Breast epithelium (tissue), 4 donors: ENCODE measurements around the gene ZNF423. TPM values are rescaled to one million over a fixed set of nuclear protein-coding genes. Genes with fewer than 3 reads are reported as not detected.

Experiments
- DNase-seq, 2 donors: peaks; one replicate each; pipeline ENCODE4 v3.0.0-alpha.2; 2019; ENCODE audit warnings: low spot score in 2 of 2
- H3K27ac ChIP-seq, 2 donors: fragments of 200-600 bp; sonication (generic) in 1 of 2; one replicate each; pipeline ENCODE4 v1.5.1; 2016 to 2019; ENCODE audit warnings: mild to moderate bottlenecking in 1 of 2
- H3K27me3 ChIP-seq, 2 donors: fragments of 200-600 bp; sonication (generic) in 1 of 2; one replicate each; pipeline versions ENCODE4 v1.5.1 to v1.6.0; 2017 to 2019; ENCODE audit warnings: control low read depth in 1 of 2, mild to moderate bottlenecking in 1 of 2
- H3K36me3 ChIP-seq: fragments of 200-600 bp; one replicate; pipeline ENCODE4 v1.5.1; 2019
- H3K4me1 ChIP-seq, 2 donors: fragments of 200-600 bp; sonication (generic); one replicate each; pipeline ENCODE4 v1.5.1; 2016 to 2019; ENCODE audit warnings: control low read depth in 1 of 2
- H3K4me3 ChIP-seq, 3 donors: fragments of 200-600 bp; sonication (generic); 1 replicate in 2 of 3; 2 replicates in 1 of 3; pipeline ENCODE4 v1.5.1; 2016 to 2019; ENCODE audit warnings: mild to moderate bottlenecking in 3 of 3, moderate library complexity in 2 of 3
- H3K9me3 ChIP-seq, 2 donors: fragments of 200-600 bp; sonication (generic) in 1 of 2; one replicate each; pipeline ENCODE4 v1.5.1; 2016 to 2019; ENCODE audit warnings: control low read depth in 1 of 2
- POLR2A ChIP-seq: fragments of 450-650 bp; IDR thresholded peaks from one replicate; pipeline ENCODE4 v1.6.1; 2016; ENCODE audit warnings: antibody characterized with exemption, mild to moderate bottlenecking, moderate library complexity
- POLR2AphosphoS5 ChIP-seq, 3 donors: sonication (generic); formaldehyde crosslinking; IDR thresholded peaks; one replicate each; pipeline ENCODE4 v1.6.1; 2017; ENCODE audit warnings: antibody characterized with exemption in 3 of 3
- intact Hi-C: fragments of 100-400 bp; cut with DNase I; formaldehyde crosslinking; loops from one replicate; pipeline ENCODE4 v1.15.1; 2023; ENCODE audit warnings: low total_unique reads
- total RNA-seq, 3 donors: library from RNA; depleted of rRNA; stranded (reverse); fragments of >200 nt; gene quantifications; one replicate each; pipeline ENCODE4 v1.1.0, GENCODE V29; 2016
- TF ChIP-seq, protein P1 (sequence below), 3 donors: fragments of 450-650 bp; IDR thresholded peaks; one replicate each; pipeline ENCODE4 v1.5.1; 2016 to 2017; ENCODE audit warnings: antibody characterized with exemption in 3 of 3, mild to moderate bottlenecking in 3 of 3, moderate library complexity in 3 of 3

The ZNF423 gene
- total RNA-seq, 3 donors from 2014 or later: 4.7 to 8.0 (median 5.9) TPM

DNA sequence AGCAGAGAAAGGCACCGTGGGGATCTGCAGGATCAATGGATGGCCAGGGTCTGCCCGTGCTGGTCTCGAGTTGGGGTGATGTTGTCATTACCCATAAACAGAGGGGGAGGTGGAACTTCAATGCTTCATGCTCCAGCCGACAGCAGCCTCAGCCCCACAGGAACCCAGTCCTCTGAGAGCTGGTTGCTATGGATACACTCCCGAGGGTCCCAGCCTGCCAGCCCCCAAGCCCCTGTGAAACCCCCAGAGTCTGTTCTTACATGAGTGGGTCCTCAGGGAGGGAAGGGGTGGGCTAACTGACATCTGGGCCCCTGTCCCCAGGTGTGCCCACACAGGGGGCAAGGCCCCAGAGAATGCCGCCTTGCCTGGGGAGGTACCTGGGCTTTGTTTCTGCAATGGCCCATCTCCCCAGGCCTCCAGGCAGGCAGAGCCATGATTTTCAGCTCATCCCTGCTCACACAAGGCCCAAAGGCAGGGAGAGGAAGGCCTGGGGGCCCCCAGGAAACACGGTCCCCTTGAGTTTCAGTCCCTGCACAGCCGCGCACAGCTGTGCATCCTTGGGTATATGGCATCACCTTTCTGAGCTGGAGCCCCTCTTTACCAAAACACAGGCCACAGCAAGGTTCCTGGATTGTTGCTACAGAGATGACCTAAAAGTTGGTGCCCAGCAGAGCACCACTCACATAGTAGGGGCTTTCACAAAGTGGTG lies 223.7 kb downstream of the ZNF423 start:
- TF ChIP-seq POLR2AphosphoS5 (IDR thresholded peaks at IDR 0.05): no peak
- TF ChIP-seq, protein P1, sequence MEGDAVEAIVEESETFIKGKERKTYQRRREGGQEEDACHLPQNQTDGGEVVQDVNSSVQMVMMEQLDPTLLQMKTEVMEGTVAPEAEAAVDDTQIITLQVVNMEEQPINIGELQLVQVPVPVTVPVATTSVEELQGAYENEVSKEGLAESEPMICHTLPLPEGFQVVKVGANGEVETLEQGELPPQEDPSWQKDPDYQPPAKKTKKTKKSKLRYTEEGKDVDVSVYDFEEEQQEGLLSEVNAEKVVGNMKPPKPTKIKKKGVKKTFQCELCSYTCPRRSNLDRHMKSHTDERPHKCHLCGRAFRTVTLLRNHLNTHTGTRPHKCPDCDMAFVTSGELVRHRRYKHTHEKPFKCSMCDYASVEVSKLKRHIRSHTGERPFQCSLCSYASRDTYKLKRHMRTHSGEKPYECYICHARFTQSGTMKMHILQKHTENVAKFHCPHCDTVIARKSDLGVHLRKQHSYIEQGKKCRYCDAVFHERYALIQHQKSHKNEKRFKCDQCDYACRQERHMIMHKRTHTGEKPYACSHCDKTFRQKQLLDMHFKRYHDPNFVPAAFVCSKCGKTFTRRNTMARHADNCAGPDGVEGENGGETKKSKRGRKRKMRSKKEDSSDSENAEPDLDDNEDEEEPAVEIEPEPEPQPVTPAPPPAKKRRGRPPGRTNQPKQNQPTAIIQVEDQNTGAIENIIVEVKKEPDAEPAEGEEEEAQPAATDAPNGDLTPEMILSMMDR (IDR thresholded peaks at IDR 0.05): no peak
- TF ChIP-seq POLR2A: no peak
- no peaks in the 10 kb centered on the region for H3K9me3 ChIP-seq
- intact Hi-C loops: no loop called here
- H3K27ac ChIP-seq: no peak overlapping the region
- H3K4me1 ChIP-seq: no peaks in the 10 kb centered on the region
- H3K36me3 ChIP-seq: no peaks in the 10 kb centered on the region
- no peak for DNase-seq
- no peak overlapping the region for H3K4me3 ChIP-seq
- no peaks in the 10 kb centered on the region for H3K27me3 ChIP-seq

DNA sequence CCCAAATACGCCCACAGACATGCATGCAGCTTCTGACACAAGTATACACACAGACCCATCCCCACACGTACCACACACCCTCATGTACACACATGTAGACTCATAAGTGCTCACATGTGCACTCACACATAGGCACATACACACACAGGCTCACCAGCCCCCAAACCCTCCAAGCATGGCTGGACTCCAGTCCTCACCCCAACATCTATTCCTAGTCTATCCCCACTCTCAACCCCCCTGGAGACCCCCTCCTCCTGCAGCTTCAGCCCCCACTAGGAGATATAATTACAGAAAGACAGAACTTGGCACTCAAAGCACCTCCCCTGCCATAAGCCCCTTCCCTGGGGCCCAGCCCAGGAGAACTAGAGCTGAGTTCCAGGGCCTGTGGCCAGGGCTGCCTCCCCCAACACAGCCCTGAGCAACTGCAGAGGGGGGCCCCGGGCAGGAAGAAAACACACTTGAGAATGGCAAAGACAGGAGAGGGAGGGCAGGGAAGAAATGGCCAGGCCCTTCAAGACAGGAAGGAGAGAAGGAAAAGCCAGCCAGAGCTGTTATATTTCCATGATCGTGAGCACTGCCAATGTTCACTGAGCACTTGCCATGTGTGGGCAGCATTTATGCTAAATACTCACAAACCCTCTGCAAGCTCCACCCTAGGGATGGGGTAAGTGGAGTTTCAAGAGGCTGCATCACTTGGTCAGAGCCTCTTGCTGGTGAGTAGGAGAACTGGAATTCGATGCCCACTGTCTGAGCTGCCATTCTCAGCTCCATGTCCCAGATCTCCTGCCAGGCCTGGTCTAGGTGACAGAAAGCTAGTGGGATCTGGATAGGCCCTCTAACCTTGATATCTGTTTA lies 224.5 kb downstream of the ZNF423 start:
- Histone ChIP-seq H3K4me1 (no peaks in the 10 kb centered on the region), H3K36me3 (no peaks in the 10 kb centered on the region), H3K4me3 (no peak overlapping the region), H3K9me3 (no peaks in the 10 kb centered on the region), H3K27me3 (no peaks in the 10 kb centered on the region), H3K27ac (no peak overlapping the region)
- no peak for DNase-seq
- TF ChIP-seq, protein P1 (IDR thresholded peaks at IDR 0.05): no peak
- intact Hi-C loops: no loop called here

DNA sequence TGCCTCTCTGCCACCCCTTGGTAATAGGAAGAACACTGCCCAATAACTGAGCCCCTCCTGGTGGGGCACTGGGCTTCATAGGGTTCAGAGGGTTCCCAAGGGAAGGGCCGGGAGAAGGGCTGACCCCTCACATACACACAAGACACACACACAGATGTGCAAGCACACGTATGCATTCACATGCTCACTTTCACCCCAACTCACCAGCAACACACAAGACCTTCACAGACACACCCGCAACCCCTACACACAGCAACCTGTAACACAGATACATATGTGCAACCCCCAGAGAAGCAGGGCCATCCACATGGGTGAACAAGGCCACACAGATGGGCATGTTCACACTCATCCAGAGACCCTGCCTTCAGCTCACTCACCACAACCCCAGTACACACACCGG lies 225.1 kb downstream of the ZNF423 start:
- no peak for DNase-seq
- H3K27ac ChIP-seq: no peak overlapping the region
- H3K9me3 ChIP-seq: no peaks in the 10 kb centered on the region
- H3K4me3 ChIP-seq: no peak overlapping the region
- no peaks in the 10 kb centered on the region for H3K36me3 ChIP-seq
- no peaks in the 10 kb centered on the region for H3K4me1 ChIP-seq
- intact Hi-C loops: no loop called here
- H3K27me3 ChIP-seq: no peaks in the 10 kb centered on the region
- TF ChIP-seq, protein P1 (IDR thresholded peaks at IDR 0.05): no peak
- no peak for TF ChIP-seq POLR2A

DNA sequence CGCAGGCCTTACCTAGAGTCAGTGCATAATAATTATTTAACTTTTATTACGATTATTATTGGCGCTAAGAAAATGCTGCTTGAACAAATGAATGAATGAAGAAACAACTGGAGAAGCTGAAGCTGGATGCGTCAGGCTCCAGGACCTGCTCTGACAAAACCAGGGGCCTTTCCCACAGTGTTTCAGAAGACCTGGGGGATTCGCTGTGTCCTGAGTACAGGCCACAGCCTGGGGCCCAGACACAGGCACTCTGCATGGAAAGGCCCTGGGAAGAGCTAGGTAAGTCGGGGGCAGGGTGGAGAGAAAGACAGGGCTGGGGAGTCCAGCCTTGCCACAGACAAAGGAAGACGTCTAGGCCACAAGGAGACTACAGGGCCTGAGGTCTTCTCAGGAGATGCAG lies 226.1 kb downstream of the ZNF423 start:
- Histone ChIP-seq H3K4me3 (no peak overlapping the region), H3K27me3 (no peaks in the 10 kb centered on the region), H3K27ac (no peak overlapping the region), H3K36me3 (no peaks in the 10 kb centered on the region), H3K4me1 (no peaks in the 10 kb centered on the region), H3K9me3 (no peaks in the 10 kb centered on the region)
- TF ChIP-seq, protein P1 (IDR thresholded peaks at IDR 0.05): no peak
- no peak for TF ChIP-seq POLR2AphosphoS5 (IDR thresholded peaks at IDR 0.05)
- TF ChIP-seq POLR2A: no peak
- intact Hi-C loops: no loop called here
- DNase-seq: no peak

DNA sequence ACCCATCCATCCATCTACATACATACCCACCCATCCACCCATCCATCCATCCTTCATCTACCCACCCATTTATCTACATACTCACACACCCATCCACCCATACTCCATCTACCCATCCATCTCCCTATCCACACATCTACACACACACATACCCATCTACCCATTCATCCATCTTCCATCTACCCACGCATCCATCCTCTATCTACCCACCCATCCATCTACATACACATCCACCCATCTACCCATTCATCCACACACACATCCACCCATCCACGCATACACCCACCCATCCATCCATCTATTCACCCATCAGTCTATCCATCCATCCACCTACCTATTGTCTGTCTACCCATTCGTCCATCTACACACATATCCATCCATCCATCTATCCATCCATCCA lies 227.8 kb downstream of the ZNF423 start:
- DNase-seq: no peak
- no peak overlapping the region for H3K27ac ChIP-seq
- intact Hi-C loops: no loop called here
- no peaks in the 10 kb centered on the region for H3K4me1 ChIP-seq
- H3K4me3 ChIP-seq: no peak overlapping the region
- H3K27me3 ChIP-seq: no peaks in the 10 kb centered on the region
- TF ChIP-seq, protein P1 (IDR thresholded peaks at IDR 0.05): no peak
- no peak for TF ChIP-seq POLR2AphosphoS5 (IDR thresholded peaks at IDR 0.05)
- H3K36me3 ChIP-seq: no peaks in the 10 kb centered on the region
- no peaks in the 10 kb centered on the region for H3K9me3 ChIP-seq
